IPS-18a (cell line): ENCODE results near the gene CACNB4.
A peak's percentile ranks its signal among the peaks of the same experiment; 100 is the strongest.

Experiments used
- H3K27ac ChIP-seq: one replicate; pipeline ENCODE4 v1.5.1; 2013; ENCODE audit warnings: low read length
- H3K27me3 ChIP-seq: one replicate; pipeline ENCODE4 v1.6.1; 2013; ENCODE audit warnings: mild to moderate bottlenecking, low read length; ENCODE audit not compliant: control insufficient read depth, insufficient read depth
- H3K36me3 ChIP-seq: one replicate; pipeline ENCODE4 v1.6.1; 2013; ENCODE audit warnings: low read depth, low read length; ENCODE audit not compliant: control insufficient read depth
- H3K4me1 ChIP-seq: one replicate; pipeline ENCODE4 v1.6.1; 2013; ENCODE audit warnings: low read depth, low read length; ENCODE audit not compliant: control insufficient read depth
- H3K4me3 ChIP-seq: one replicate; pipeline ENCODE4 v1.5.1; 2013; ENCODE audit warnings: low read length
- H3K9ac ChIP-seq: one replicate; pipeline ENCODE4 v1.6.1; 2013; ENCODE audit warnings: mild to moderate bottlenecking, low read length, moderate library complexity
- H3K9me3 ChIP-seq: one replicate; pipeline ENCODE4 v1.6.1; 2013; ENCODE audit warnings: low read depth, low read length; ENCODE audit not compliant: control insufficient read depth

CACNB4 gene

GRCh38 chr2:151968770-151969470 is 129.9 kb downstream of the CACNB4 start:
- Histone ChIP-seq H3K9ac (no peak overlapping the region), H3K4me3 (no peak overlapping the region), H3K27ac (no peak overlapping the region), H3K36me3 (no peaks in the 10 kb centered on the region), H3K4me1 (peaks cover 12% of the 10 kb centered on the region), H3K27me3 (no peaks in the 10 kb centered on the region), H3K9me3 (no peaks in the 10 kb centered on the region)

- no peak overlapping the region for H3K27ac ChIP-seq
- no peaks in the 10 kb centered on the region for H3K36me3 ChIP-seq
- H3K4me3 ChIP-seq: no peak overlapping the region
- H3K9me3 ChIP-seq: no peaks in the 10 kb centered on the region
- H3K9ac ChIP-seq: no peak overlapping the region
- peaks cover 4% of the 10 kb centered on the region for H3K4me1 ChIP-seq
- H3K27me3 ChIP-seq: no peaks in the 10 kb centered on the region
Measured at GRCh38 chr2:151967829-151968722, 130.8 kb downstream of the CACNB4 start.

- H3K36me3 ChIP-seq: no peaks in the 10 kb centered on the region
- no peak overlapping the region for H3K4me3 ChIP-seq
- no peaks in the 10 kb centered on the region for H3K4me1 ChIP-seq
- no peak overlapping the region for H3K9ac ChIP-seq
- no peak overlapping the region for H3K27ac ChIP-seq
- no peaks in the 10 kb centered on the region for H3K27me3 ChIP-seq
- no peaks in the 10 kb centered on the region for H3K9me3 ChIP-seq
Measured at GRCh38 chr2:151965884-151966283, 133.0 kb downstream of the CACNB4 start.

DNA sequence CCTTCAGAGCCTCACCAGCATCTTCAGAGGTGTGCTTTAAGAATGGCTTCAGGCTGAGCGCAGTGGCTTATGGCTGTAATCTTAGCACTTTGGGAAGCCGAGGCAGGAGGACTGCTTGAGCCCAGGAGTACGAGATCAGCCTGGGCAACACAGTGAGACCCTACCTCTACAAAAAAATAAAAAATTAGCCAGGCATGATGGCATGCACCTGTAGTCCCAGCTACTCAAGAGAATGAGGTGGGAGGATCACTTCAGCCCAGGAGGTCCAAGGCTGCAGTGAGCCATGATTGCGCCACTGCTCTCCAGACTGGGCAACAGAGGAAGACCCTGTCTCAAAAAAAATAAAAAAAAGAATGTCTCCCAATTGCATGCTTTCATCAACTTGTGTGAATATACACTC is 137.3 kb downstream of the CACNB4 start:
- H3K4me1 ChIP-seq: no peaks in the 10 kb centered on the region
- no peaks in the 10 kb centered on the region for H3K36me3 ChIP-seq
- H3K9ac ChIP-seq: no peak overlapping the region
- no peak overlapping the region for H3K4me3 ChIP-seq
- no peaks in the 10 kb centered on the region for H3K27me3 ChIP-seq
- H3K27ac ChIP-seq: no peak overlapping the region
- no peaks in the 10 kb centered on the region for H3K9me3 ChIP-seq

GRCh38 chr2:151959238-151959637 is 139.6 kb downstream of the CACNB4 start:
- Histone ChIP-seq H3K9me3 (no peaks in the 10 kb centered on the region), H3K9ac (no peak overlapping the region), H3K4me1 (no peaks in the 10 kb centered on the region), H3K27me3 (no peaks in the 10 kb centered on the region), H3K36me3 (no peaks in the 10 kb centered on the region), H3K4me3 (no peak overlapping the region), H3K27ac (no peak overlapping the region)

- H3K4me1 ChIP-seq: no peaks in the 10 kb centered on the region
- no peak overlapping the region for H3K27ac ChIP-seq
Measured at GRCh38 chr2:151953467-151953866, 145.4 kb downstream of the CACNB4 start.

DNA sequence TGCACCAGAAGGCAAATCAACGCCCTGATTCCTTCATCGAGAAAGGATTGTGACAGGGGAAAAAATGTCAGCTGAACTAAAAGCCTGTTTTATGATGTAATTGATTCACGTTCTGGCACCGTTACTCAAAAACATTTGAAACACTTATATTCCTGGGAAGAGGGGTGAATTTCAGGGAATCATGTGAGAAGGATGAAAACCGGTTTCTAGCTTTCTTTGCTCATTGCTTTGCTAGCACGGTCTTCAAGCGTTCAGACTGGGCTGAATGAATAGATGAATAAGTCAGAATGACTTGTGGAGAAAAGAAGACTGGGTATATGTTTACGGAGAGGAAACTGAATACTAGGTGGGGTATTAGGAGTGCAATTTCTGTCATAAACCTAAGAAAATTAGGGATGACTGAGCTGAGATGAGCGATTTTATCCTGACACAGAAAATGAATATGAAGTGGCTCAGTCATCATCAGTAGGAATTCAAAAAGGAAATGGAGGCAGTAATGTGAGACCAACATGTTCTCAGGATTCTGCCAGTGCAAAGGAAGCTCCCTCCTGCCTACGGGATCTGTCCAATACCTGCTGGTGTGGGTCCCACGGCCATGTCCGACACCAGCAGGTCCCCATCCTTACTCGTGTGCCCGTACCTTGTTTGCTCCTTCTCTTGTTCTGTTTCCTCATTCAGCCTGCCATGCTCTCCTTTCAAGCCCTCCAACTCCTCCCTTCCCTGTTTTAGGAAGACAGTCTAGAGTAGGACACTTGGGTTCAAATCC is 146.0 kb downstream of the CACNB4 start:
- Histone ChIP-seq H3K4me3 (no peak overlapping the region), H3K9ac (no peak overlapping the region), H3K27me3 (no peaks in the 10 kb centered on the region), H3K27ac (no peak overlapping the region), H3K9me3 (no peaks in the 10 kb centered on the region), H3K36me3 (no peaks in the 10 kb centered on the region), H3K4me1 (no peaks in the 10 kb centered on the region)

More at GRCh38 chr2:151953467-151953866, 145.4 kb downstream of the CACNB4 start:
- Histone ChIP-seq H3K4me3 (no peak overlapping the region), H3K27me3 (no peaks in the 10 kb centered on the region), H3K36me3 (no peaks in the 10 kb centered on the region), H3K9me3 (no peaks in the 10 kb centered on the region), H3K9ac (no peak overlapping the region)

- H3K27ac ChIP-seq: no peak overlapping the region
- H3K4me1 ChIP-seq: no peaks in the 10 kb centered on the region
- H3K4me3 ChIP-seq: peak overlapping the region; percentile 32
- no peaks in the 10 kb centered on the region for H3K9me3 ChIP-seq
- H3K9ac ChIP-seq: no peak overlapping the region
- H3K27me3 ChIP-seq: no peaks in the 10 kb centered on the region
- no peaks in the 10 kb centered on the region for H3K36me3 ChIP-seq
Measured at GRCh38 chr2:151947813-151948165, 151.1 kb downstream of the CACNB4 start.

DNA sequence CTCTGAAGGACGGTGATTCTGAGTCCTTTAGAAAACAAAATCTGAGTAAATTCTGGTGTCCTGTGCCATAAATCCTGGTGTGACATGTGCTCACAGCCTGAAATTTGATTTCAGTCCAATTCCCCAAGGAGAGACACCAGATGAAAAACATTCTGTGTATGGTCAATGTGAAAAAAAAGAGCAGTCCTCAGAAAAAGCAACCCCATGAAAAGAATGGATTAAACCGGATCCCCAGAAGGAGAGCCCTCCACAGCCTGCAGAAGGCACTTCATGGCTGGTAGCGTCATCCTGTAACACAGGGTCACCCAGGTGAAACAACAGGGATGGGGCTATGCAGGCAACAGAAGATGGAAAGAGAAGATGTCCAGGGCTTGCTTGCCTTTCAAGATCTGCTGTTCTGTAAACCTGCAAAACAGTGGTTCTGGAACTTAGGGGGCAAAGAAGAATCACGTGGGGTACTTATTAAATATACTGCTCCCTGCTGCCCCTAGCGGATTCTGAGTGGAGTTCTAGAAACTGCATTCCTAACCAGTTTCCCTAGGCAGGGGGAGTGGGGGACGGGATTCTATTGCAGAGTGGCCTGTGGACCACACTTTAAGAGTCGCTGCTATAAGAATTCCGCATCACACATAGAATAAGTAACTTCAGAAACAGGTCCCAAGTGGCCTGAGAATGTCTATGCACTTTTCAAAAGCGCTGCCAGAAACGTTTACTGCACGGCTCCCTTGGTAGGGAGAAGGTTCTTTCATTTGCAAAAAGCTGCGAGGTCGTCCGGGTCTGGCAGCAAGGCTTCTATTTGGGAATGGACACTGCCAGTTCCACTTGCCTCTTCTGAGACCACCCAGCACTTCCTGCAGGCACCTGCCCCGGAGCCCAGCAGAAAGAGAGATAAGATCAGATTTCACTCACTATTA is 151.7 kb downstream of the CACNB4 start:
- Histone ChIP-seq H3K36me3 (no peaks in the 10 kb centered on the region), H3K4me1 (no peaks in the 10 kb centered on the region), H3K9me3 (no peaks in the 10 kb centered on the region), H3K27me3 (no peaks in the 10 kb centered on the region), H3K27ac (no peak overlapping the region), H3K4me3 (peak overlapping the region; percentile 32), H3K9ac (no peak overlapping the region)

- H3K27me3 ChIP-seq: no peaks in the 10 kb centered on the region
- H3K9ac ChIP-seq: no peak overlapping the region
- no peaks in the 10 kb centered on the region for H3K36me3 ChIP-seq
- H3K4me3 ChIP-seq: no peak overlapping the region
- no peak overlapping the region for H3K27ac ChIP-seq
- H3K9me3 ChIP-seq: no peaks in the 10 kb centered on the region
- no peaks in the 10 kb centered on the region for H3K4me1 ChIP-seq
Measured at GRCh38 chr2:151946250-151946884, 152.5 kb downstream of the CACNB4 start.
